NCI-H2227 treated with DMSO at 0.1 percent for 48 hours (cell line): Measurements from ENCODE around the gene MAP1A.

Experiments used
- DNase-seq: peaks from one replicate; lab custom pipeline; 2025; lab: John Stamatoyannopoulos, UW

The MAP1A gene

GRCh38 chr15:43511012-43511885 is 6.2 kb upstream of the MAP1A start:
- peak; percentile 78 for DNase-seq

- no peak for DNase-seq
These were observed 3.9 kb upstream of the MAP1A start for GRCh38 chr15:43513550-43513949.

- DNase-seq: peak; percentile 7
These were observed 3.0 kb upstream of the MAP1A start for GRCh38 chr15:43514241-43515057.

- DNase-seq: no peak
These were observed 1.7 kb upstream of the MAP1A start for GRCh38 chr15:43515741-43516140.

- DNase-seq: no peak
These were observed 1.2 kb upstream of the MAP1A start for GRCh38 chr15:43516185-43516584.

GRCh38 chr15:43516801-43517353 is 531 bp upstream of the MAP1A start:
- DNase-seq: no peak

GRCh38 chr15:43518197-43518761 is 871 bp downstream of the MAP1A start:
- DNase-seq: peak; percentile 49

- DNase-seq: no peak
These were observed 1.8 kb downstream of the MAP1A start for GRCh38 chr15:43519196-43519595.

GRCh38 chr15:43520138-43520537 is 2.7 kb downstream of the MAP1A start:
- no peak for DNase-seq

- DNase-seq: no peak
These were observed 4.0 kb downstream of the MAP1A start for GRCh38 chr15:43521419-43521818.

- DNase-seq: no peak
These were observed 4.8 kb downstream of the MAP1A start for GRCh38 chr15:43522247-43522646.

- DNase-seq: no peak
These were observed 6.2 kb downstream of the MAP1A start for GRCh38 chr15:43523646-43524045.

GRCh38 chr15:43524254-43524845 is 6.9 kb downstream of the MAP1A start:
- no peak for DNase-seq

- no peak for DNase-seq
These were observed 7.7 kb downstream of the MAP1A start for GRCh38 chr15:43525131-43525530.

- DNase-seq: no peak
These were observed 9.0 kb downstream of the MAP1A start for GRCh38 chr15:43526261-43526930.

- no peak for DNase-seq
These were observed 9.8 kb downstream of the MAP1A start for GRCh38 chr15:43527016-43527801.

- DNase-seq: no peak
These were observed 10.6 kb downstream of the MAP1A start for GRCh38 chr15:43527802-43528541.

- DNase-seq: no peak
These were observed 11.2 kb downstream of the MAP1A start for GRCh38 chr15:43528542-43529007.

GRCh38 chr15:43529141-43529540 is 11.7 kb downstream of the MAP1A start:
- no peak for DNase-seq
